Spinal cord (tissue), 10 donors: ENCODE data around the gene TRPC6. TPM values are rescaled to one million over a fixed set of nuclear protein-coding genes. Genes with fewer than 3 reads are reported as not detected.

Source experiments
- DNase-seq, 6 donors: peaks; one replicate each; pipeline versions ENCODE4 v3.0.0 to v3.0.0-alpha.2; 2013 to 2015; ENCODE audit warnings: low spot score in 6 of 6, low read depth in 4 of 6
- H3K27ac ChIP-seq: one replicate; pipeline ENCODE4 v1.5.1; 2013; ENCODE audit warnings: low read depth, low read length, control low read depth
- H3K27me3 ChIP-seq: one replicate; pipeline ENCODE4 v1.6.1; 2013; ENCODE audit warnings: low read length; ENCODE audit not compliant: control insufficient read depth, insufficient read depth
- H3K36me3 ChIP-seq: one replicate; pipeline ENCODE4 v1.6.1; 2013; ENCODE audit warnings: low read length; ENCODE audit not compliant: control insufficient read depth, insufficient read depth
- H3K4me1 ChIP-seq: one replicate; pipeline ENCODE4 v1.6.1; 2013; ENCODE audit warnings: low read length; ENCODE audit not compliant: control insufficient read depth, insufficient read depth
- H3K4me3 ChIP-seq: one replicate; pipeline ENCODE4 v1.5.1; 2013; ENCODE audit warnings: low read depth, low read length, control low read depth
- H3K9me3 ChIP-seq: one replicate; pipeline ENCODE4 v1.6.1; 2013; ENCODE audit warnings: low read length; ENCODE audit not compliant: control insufficient read depth, insufficient read depth
- WGBS: methylation state at CpG from one replicate; pipeline ENCODE4 v1.1.5; 2013; ENCODE audit warnings: missing lambda C conversion rate; ENCODE audit not compliant: insufficient coverage; 5-methylcytosine and 5-hydroxymethylcytosine counted together
- long read RNA-seq, 4 donors: transcript quantifications; one replicate each; lab custom pipeline, GENCODE V29; 2026
- polyA plus RNA-seq, 2 donors: library from polyadenylated mRNA; unstranded; fragments of 120-200 nt; gene quantifications; one replicate each; pipeline ENCODE4 v1.2.1, GENCODE V29; 2013; ENCODE audit not compliant: insufficient read length in 2 of 2
- total RNA-seq, 2 donors: library from RNA; depleted of rRNA in 1 of 2; stranded (reverse); fragments of 120-200 nt in 1 of 2; fragments of >200 nt in 1 of 2; gene quantifications; one replicate each; pipeline versions ENCODE4 v1.2.3 to v1.2.4, GENCODE V29; 2013 to 2014
- donor health status: healthy.

Gene TRPC6
- 1 to 10 TPM; 6.1 to 9.8 TPM for total RNA-seq
- polyA plus RNA-seq = 1 to 10 TPM; 3.5 to 3.8 TPM
- long read RNA-seq, donor 1 = 0 reads
- long read RNA-seq, donor 2, full-length matches to known transcripts = 1 of 1 reads
- long read RNA-seq, donor 2, partial matches to known transcripts = 0 of 1 reads
- long read RNA-seq, donor 2, other reads (novel, unspliced or antisense) = 0 of 1 reads
- long read RNA-seq, donor 3 = 0 reads
- long read RNA-seq, donor 4, full-length matches to known transcripts = 1 of 21 reads
- long read RNA-seq, donor 4, partial matches to known transcripts = 20 of 21 reads
- long read RNA-seq, donor 4, other reads (novel, unspliced or antisense) = 0 of 21 reads

DNA sequence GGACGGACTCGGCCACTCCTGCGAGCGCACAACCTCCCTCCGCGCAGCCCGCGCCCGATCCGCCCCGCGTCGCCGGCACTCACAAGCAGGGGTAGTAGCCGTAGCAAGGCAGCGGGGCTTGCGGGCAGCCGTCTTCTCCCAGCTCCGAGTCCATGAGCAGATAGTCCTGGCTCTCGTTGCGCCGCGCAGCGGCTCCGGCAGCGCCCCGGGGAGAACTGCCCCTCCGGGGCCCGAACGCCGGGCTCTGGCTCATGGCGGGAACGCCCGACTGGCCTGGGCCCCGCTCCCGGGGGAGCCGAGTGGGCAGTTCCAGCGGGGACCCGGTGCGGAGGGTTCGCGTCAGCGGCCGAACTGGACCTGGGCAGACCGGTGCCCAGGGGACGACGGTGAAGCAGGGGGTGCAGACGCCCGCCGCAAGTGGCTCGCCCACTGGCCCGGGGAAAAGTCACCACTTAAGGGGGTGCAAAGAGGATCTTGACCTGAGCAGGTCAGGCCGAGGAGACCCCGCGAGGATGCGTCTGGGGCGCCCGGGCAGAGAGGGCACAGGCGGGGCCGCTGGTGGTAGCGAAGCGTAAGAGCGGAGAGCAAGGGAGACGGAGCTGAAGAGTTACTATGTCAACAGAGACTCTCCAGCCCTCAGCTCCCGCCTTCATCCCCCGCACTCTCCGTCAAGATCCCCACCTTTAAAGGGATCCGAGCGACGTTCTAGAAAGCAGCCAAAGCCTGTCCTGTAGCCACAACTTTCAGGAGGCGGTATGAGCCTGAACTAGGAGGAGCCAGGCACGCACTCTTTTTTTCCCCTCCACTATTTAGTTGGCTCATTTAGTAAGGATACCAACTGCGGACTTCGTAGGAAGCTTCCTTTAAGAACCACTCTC, at the start of gene TRPC6:
TRPC6 (minus strand) TSS at position 757 of the 878 bp plus-strand sequence; CDS start at position 253, 504 bp downstream.
- no peaks in the 10 kb centered on the region for H3K9me3 ChIP-seq
- DNase-seq = peak in 3 of 6 donors; percentile 22 to 68 (median 51)
- peaks cover 18% of the 10 kb centered on the region for H3K4me1 ChIP-seq
- H3K36me3 ChIP-seq = no peaks in the 10 kb centered on the region
- peaks cover 24% of the 10 kb centered on the region for H3K27me3 ChIP-seq
- peak within 1 kb of the TSS; percentile 17 for H3K27ac ChIP-seq
- under 1% methylated on average over 73 of the region's 74 CpGs for WGBS
- H3K4me3 ChIP-seq = peak within 1 kb of the TSS; percentile 31

DNA sequence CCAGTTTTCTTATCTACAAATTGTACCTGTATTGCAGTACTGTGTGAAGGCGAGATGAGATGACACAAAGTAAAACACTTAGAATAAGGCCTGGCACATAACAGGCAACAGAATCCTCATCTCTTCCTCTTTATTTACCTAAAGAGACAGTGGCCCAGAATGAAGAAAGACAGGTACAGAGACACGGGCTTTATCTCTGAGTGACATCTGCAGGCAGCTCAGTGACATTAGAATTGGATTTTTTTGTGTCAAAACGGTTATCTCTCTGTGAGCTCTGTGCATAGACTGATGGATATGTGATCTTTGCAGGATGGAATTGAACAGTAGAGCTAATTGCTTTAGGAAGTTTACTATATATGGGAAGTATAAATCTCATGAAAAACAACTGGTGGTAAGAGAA, 36.2 kb upstream of the TRPC6 start:
- DNase-seq = no peak
- H3K4me1 ChIP-seq = no peaks in the 10 kb centered on the region
- no peaks in the 10 kb centered on the region for H3K36me3 ChIP-seq
- WGBS = no CpG with 5 or more reads among the region's 3 CpGs
- no peak overlapping the region for H3K4me3 ChIP-seq
- no peak overlapping the region for H3K27ac ChIP-seq
- no peaks in the 10 kb centered on the region for H3K27me3 ChIP-seq
- H3K9me3 ChIP-seq = no peaks in the 10 kb centered on the region

DNA sequence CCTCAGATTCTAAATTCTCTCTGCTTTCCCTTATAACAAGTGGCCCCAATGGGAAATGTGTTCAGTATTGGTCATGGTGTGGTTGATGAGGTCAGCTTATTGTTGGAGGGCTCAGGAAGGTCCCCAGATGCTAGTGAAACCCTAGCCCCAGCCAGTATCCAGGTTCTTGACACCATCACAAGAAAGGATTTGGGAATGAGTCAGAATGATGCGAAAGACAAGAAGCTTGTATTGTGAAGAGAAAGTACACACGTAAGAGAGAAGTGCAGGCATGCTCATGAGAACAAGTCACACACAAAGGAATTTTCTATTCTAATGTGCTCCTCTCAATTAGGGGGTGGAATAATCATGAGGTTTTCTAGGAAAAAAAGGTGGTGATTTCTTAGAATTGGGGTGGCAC, 34.9 kb upstream of the TRPC6 start:
- H3K27me3 ChIP-seq = no peaks in the 10 kb centered on the region
- H3K4me3 ChIP-seq = no peak overlapping the region
- no CpG with 5 or more reads among the region's 2 CpGs for WGBS
- H3K4me1 ChIP-seq = no peaks in the 10 kb centered on the region
- H3K9me3 ChIP-seq = no peaks in the 10 kb centered on the region
- no peak for DNase-seq
- H3K27ac ChIP-seq = no peak overlapping the region
- H3K36me3 ChIP-seq = no peaks in the 10 kb centered on the region

DNA sequence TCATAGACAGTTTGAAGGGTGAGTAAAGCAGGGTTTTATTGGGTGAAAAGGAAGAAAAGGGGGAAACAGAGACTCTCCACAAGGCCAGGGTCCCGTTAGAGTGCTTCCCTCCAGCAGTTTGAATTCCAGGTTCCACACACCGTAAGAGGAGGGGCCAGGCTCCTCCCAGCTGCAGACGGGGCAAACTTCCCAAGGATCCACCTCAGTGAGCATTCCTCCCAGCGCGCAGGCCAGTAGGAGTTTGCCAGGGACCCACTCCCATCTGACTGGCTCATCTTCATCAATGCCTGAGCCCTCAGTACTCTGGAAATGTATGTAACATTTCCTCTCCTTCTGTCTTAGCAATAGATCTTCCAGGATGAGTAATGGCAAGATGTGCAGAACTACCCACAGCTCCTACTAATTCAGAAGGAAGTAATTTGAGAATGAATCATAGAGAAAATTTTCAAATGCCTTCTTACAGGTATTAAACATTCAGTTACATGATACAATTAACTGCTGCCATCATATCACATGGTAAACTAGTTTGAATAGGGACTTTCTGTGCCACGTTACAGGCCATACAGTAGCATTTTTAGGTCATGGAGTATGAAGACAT, 34.0 kb upstream of the TRPC6 start:
- Histone ChIP-seq H3K9me3 (no peaks in the 10 kb centered on the region), H3K27ac (no peak overlapping the region), H3K36me3 (no peaks in the 10 kb centered on the region), H3K27me3 (no peaks in the 10 kb centered on the region), H3K4me3 (no peak overlapping the region), H3K4me1 (no peaks in the 10 kb centered on the region)
- 34% methylated on average over 5 of the region's 6 CpGs for WGBS
- no peak for DNase-seq

DNA sequence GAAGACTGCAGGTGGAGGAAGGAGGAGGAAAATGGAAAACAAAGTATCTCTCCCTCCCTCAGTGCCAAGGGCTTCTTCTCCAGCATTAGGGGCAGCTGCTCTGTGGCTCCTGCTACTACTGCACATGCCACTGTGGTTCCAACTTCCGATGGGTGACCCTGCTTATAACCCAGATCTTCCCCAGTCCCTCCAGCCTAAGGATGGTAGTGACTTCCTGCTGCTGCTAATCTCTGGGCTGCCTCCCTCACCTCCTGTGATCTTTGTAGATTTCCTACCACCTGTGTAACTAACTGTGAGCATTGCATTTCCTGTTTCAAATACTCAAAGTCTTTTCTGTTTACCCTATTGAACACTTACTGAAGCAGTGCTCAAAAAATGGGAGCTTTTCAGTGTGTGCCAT, 28.7 kb upstream of the TRPC6 start:
- H3K27me3 ChIP-seq = no peaks in the 10 kb centered on the region
- no peaks in the 10 kb centered on the region for H3K4me1 ChIP-seq
- H3K27ac ChIP-seq = no peak overlapping the region
- H3K4me3 ChIP-seq = no peak overlapping the region
- 94% methylated on average over 1 of the region's 1 CpG for WGBS
- no peaks in the 10 kb centered on the region for H3K36me3 ChIP-seq
- H3K9me3 ChIP-seq = no peaks in the 10 kb centered on the region
- no peak for DNase-seq

DNA sequence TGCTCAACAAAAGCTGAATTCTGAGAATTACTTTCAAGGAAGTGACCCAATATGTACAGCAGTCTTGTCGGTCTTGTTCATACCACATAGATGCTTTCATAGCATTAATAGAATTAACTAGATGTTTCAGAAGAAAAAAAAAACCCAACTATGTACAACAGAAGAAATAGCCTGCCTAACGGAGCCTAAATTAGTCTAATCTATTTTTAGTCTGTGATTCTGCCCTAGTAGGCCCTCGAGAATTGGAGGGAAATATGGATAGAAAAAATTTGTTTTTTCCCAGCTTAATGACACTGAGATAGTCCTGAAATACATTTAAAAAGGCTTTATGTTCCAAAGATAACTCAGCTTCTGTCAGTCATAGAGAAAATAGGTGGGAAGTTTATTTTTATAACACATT, 17.1 kb upstream of the TRPC6 start:
- Histone ChIP-seq H3K4me3 (no peak overlapping the region), H3K27me3 (no peaks in the 10 kb centered on the region), H3K9me3 (no peaks in the 10 kb centered on the region), H3K27ac (no peak overlapping the region), H3K36me3 (no peaks in the 10 kb centered on the region), H3K4me1 (no peaks in the 10 kb centered on the region)
- no peak for DNase-seq
- WGBS = no CpG with 5 or more reads among the region's 3 CpGs

DNA sequence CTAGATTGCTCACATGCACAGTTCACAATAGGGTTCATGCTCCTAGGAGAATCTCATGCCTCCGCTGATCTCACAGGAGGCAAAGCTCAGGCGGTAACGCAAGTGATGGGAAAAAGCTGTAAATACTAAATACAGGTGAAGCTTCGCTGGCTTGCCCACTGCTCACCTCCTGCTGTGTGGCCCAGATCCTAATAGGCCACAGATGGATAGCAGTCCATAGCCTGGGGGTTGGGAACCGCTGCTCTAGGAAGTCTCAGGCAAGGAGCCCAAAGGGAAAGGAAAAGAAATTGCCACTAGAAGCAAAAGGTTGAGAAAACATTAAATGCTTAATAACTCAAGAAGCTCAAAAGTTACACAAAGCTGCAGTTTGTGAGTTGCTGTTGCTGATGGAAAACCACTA, 3.2 kb upstream of the TRPC6 start:
- Histone ChIP-seq H3K4me1 (peaks cover 18% of the 10 kb centered on the region), H3K9me3 (no peaks in the 10 kb centered on the region), H3K27me3 (peaks cover 18% of the 10 kb centered on the region), H3K27ac (no peak overlapping the region), H3K4me3 (no peak overlapping the region), H3K36me3 (no peaks in the 10 kb centered on the region)
- DNase-seq = no peak
- 94% methylated on average over 3 of the region's 5 CpGs for WGBS

DNA sequence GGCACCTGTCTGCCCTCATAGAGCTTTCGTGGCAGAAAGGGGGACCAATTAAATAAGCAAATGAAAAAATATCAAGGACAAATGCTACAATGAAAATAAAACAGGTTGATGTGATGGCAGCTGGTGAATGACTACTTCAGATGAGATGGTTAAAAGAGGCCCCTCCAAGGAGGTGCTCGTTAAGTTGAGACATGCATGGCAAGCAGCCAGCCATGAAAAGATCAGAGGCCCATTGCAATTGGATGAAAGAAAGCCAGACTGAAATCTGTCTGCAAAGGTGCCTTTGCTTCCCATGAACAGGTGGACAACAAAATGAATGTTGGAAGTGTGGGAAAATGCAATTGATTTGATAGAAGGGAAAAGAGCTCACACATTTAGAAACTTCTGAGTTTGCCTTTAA, 848 bp upstream of the TRPC6 start:
- Histone ChIP-seq H3K27ac (no peak overlapping the region), H3K27me3 (peaks cover 24% of the 10 kb centered on the region), H3K4me3 (no peak overlapping the region), H3K4me1 (peaks cover 18% of the 10 kb centered on the region), H3K36me3 (no peaks in the 10 kb centered on the region), H3K9me3 (no peaks in the 10 kb centered on the region)
- peak in 2 of 6 donors; percentile 2 to 3 for DNase-seq
- WGBS = 0% methylated on average over 1 of the region's 2 CpGs

DNA sequence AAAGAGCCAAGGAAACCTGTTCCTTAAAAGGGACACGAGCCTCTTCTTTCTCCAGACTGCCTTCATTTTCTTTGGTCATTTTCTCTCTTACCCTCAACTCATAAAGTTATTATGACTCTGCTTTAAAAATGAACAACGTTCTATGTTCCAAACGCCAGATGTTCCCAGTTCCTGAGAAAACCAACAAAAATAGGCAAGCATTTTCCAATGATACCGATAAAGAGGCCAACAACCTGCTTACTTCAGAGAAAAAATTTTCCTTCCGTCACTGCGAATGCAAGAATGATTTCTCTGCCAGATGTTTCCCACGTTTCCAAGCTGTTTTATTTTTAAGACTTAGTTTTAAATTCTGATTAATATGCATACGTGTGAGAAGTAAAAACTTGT, 315 bp upstream of the TRPC6 start:
- whole genome bisulfite sequencing = 20% methylated on average over 3 of the region's 8 CpGs
- H3K27ac ChIP-seq = no peak overlapping the region
- DNase-seq = no peak
- no peaks in the 10 kb centered on the region for H3K36me3 ChIP-seq
- no peaks in the 10 kb centered on the region for H3K9me3 ChIP-seq
- H3K4me3 ChIP-seq = peak overlapping the region; percentile 31
- H3K4me1 ChIP-seq = peaks cover 18% of the 10 kb centered on the region
- H3K27me3 ChIP-seq = peaks cover 24% of the 10 kb centered on the region
